ENCODE measurements around the gene UST.

UST gene

GRCh38 chr6:148771896-148772554 lies 25.2 kb downstream of the UST start:
- no peak overlapping the region for H4K91ac ChIP-seq (ENCODE audit: low read length)
- no peaks in the 10 kb centered on the region for H3K36me3 ChIP-seq (ENCODE audit: control insufficient read depth in 1 of 2, insufficient read depth in 2 of 2, low read depth in 1 of 2, low read length in 2 of 2)
- no peak overlapping the region for H4K8ac ChIP-seq (ENCODE audit: low read length)
- H2BK12ac ChIP-seq (ENCODE audit: low read length in 2 of 2): no peak overlapping the region
- no peak overlapping the region for H2BK120ac ChIP-seq (ENCODE audit: low read depth, low read length)
- no peak overlapping the region for H3K9ac ChIP-seq (ENCODE audit: low read length)
- H3K4me3 ChIP-seq (ENCODE audit: insufficient read depth in 1 of 2, low read depth in 1 of 2, low read length in 2 of 2): no peak overlapping the region
- H3K27me3 ChIP-seq (ENCODE audit: control insufficient read depth in 1 of 2, insufficient read depth in 1 of 2, low read length in 2 of 2): no peaks in the 10 kb centered on the region
- H3K9me3 ChIP-seq (ENCODE audit: control insufficient read depth, low read length): no peaks in the 10 kb centered on the region
- H2BK5ac ChIP-seq (ENCODE audit: low read depth, low read length, poor library complexity, severe bottlenecking): no peak overlapping the region
- H3K23ac ChIP-seq (ENCODE audit: low read length in 2 of 2): no peak overlapping the region
- H3K4me1 ChIP-seq (ENCODE audit: control insufficient read depth, insufficient read depth, low read depth, low read length): peaks cover 7% of the 10 kb centered on the region
- 93% methylated on average over 6 of the region's 6 CpGs for WGBS
- H3K14ac ChIP-seq (ENCODE audit: low read length in 2 of 2): no peak overlapping the region
- no peak overlapping the region for H2AK5ac ChIP-seq (ENCODE audit: low read length, severe bottlenecking)
- no peak overlapping the region for H2BK15ac ChIP-seq (ENCODE audit: low read depth, poor library complexity, severe bottlenecking)
- DNase-seq: no peak
- no peak overlapping the region for H3K4ac ChIP-seq (ENCODE audit: low read depth in 1 of 2, low read length in 2 of 2)
- H3K27ac ChIP-seq (ENCODE audit: low read length, poor library complexity, severe bottlenecking): no peak overlapping the region
- no peak overlapping the region for H3K18ac ChIP-seq (ENCODE audit: low read depth in 1 of 2, low read length in 2 of 2)
- H3K79me1 ChIP-seq (replicated peaks; ENCODE audit: low read length, poor library complexity, severe bottlenecking): peaks cover 15% of the 10 kb centered on the region
- no peak overlapping the region for H3K4me2 ChIP-seq (ENCODE audit: low read length, poor library complexity, severe bottlenecking)
- H2AFZ ChIP-seq (ENCODE audit: low read depth, low read length): no peak overlapping the region

DNA sequence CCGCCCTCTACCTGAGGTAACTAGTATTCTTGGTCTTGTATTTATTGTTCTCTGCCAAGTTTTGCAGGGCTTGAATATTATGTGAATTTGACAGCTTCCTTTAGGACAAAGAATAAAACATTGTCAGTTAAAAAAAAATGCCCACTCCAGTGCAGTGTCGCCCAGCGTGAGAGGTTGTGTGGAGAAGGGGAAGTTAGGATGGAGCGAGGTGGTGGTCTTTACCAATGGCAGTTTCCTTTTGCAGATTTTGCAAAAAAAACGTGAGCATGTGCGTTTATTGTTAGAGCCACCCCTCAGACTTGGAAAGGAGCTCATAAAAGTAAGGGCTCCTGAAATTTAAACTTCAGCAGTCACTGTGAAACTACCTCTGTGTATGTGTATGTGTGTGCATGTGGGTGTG lies 28.3 kb downstream of the UST start:
- H3K4me1 ChIP-seq (ENCODE audit: control insufficient read depth, insufficient read depth, low read depth, low read length): peaks cover 4% of the 10 kb centered on the region
- H3K4me2 ChIP-seq (ENCODE audit: low read length, poor library complexity, severe bottlenecking): peak overlapping the region; percentile 16
- H2BK120ac ChIP-seq (ENCODE audit: low read depth, low read length): no peak overlapping the region
- H3K27me3 ChIP-seq (ENCODE audit: control insufficient read depth in 1 of 2, insufficient read depth in 1 of 2, low read length in 2 of 2): no peaks in the 10 kb centered on the region
- no peak overlapping the region for H2AFZ ChIP-seq (ENCODE audit: low read depth, low read length)
- H2BK15ac ChIP-seq (ENCODE audit: low read depth, poor library complexity, severe bottlenecking): no peak overlapping the region
- H2AK5ac ChIP-seq (ENCODE audit: low read length, severe bottlenecking): no peak overlapping the region
- H3K18ac ChIP-seq (ENCODE audit: low read depth in 1 of 2, low read length in 2 of 2): no peak overlapping the region
- no peak overlapping the region for H2BK12ac ChIP-seq (ENCODE audit: low read length in 2 of 2)
- H4K8ac ChIP-seq (ENCODE audit: low read length): no peak overlapping the region
- H2BK5ac ChIP-seq (ENCODE audit: low read depth, low read length, poor library complexity, severe bottlenecking): no peak overlapping the region
- H3K79me1 ChIP-seq (replicated peaks; ENCODE audit: low read length, poor library complexity, severe bottlenecking): peaks cover 17% of the 10 kb centered on the region
- WGBS: 90% methylated on average over 5 of the region's 6 CpGs
- H3K36me3 ChIP-seq (ENCODE audit: control insufficient read depth in 1 of 2, insufficient read depth in 2 of 2, low read depth in 1 of 2, low read length in 2 of 2): no peaks in the 10 kb centered on the region
- H3K4ac ChIP-seq (ENCODE audit: low read depth in 1 of 2, low read length in 2 of 2): no peak overlapping the region
- H3K9me3 ChIP-seq (ENCODE audit: control insufficient read depth, low read length): no peaks in the 10 kb centered on the region
- no peak for DNase-seq
- H3K14ac ChIP-seq (ENCODE audit: low read length in 2 of 2): no peak overlapping the region
- H3K23ac ChIP-seq (ENCODE audit: low read length in 2 of 2): no peak overlapping the region
- H3K9ac ChIP-seq (ENCODE audit: low read length): no peak overlapping the region
- H3K4me3 ChIP-seq (ENCODE audit: insufficient read depth in 1 of 2, low read depth in 1 of 2, low read length in 2 of 2): no peak overlapping the region
- no peak overlapping the region for H3K27ac ChIP-seq (ENCODE audit: low read length, poor library complexity, severe bottlenecking)
- H4K91ac ChIP-seq (ENCODE audit: low read length): no peak overlapping the region

- Histone ChIP-seq H3K9me3 (ENCODE audit: control insufficient read depth, low read length) (no peaks in the 10 kb centered on the region), H2BK12ac (ENCODE audit: low read length in 2 of 2) (peak overlapping the region in 1 of 2 experiments; percentile 23), H3K4me2 (ENCODE audit: low read length, poor library complexity, severe bottlenecking) (peak overlapping the region; percentile 63), H2AK5ac (ENCODE audit: low read length, severe bottlenecking) (no peak overlapping the region), H2AFZ (ENCODE audit: low read depth, low read length) (no peak overlapping the region), H2BK5ac (ENCODE audit: low read depth, low read length, poor library complexity, severe bottlenecking) (no peak overlapping the region), H2BK15ac (ENCODE audit: low read depth, poor library complexity, severe bottlenecking) (no peak overlapping the region), H3K14ac (ENCODE audit: low read length in 2 of 2) (no peak overlapping the region), H3K27ac (ENCODE audit: low read length, poor library complexity, severe bottlenecking) (peak overlapping the region; percentile 14), H3K4me1 (ENCODE audit: control insufficient read depth, insufficient read depth, low read depth, low read length) (peaks cover 4% of the 10 kb centered on the region), H3K9ac (ENCODE audit: low read length) (peak overlapping the region; percentile 86), H3K27me3 (ENCODE audit: control insufficient read depth in 1 of 2, insufficient read depth in 1 of 2, low read length in 2 of 2) (no peaks in the 10 kb centered on the region), H3K36me3 (ENCODE audit: control insufficient read depth in 1 of 2, insufficient read depth in 2 of 2, low read depth in 1 of 2, low read length in 2 of 2) (no peaks in the 10 kb centered on the region), H4K8ac (ENCODE audit: low read length) (no peak overlapping the region), H3K4me3 (ENCODE audit: insufficient read depth in 1 of 2, low read depth in 1 of 2, low read length in 2 of 2) (peak overlapping the region in 1 of 2 experiments; percentile 62), H3K18ac (ENCODE audit: low read depth in 1 of 2, low read length in 2 of 2) (no peak overlapping the region), H4K91ac (ENCODE audit: low read length) (peak overlapping the region; percentile 23), H3K23ac (ENCODE audit: low read length in 2 of 2) (no peak overlapping the region), H3K4ac (ENCODE audit: low read depth in 1 of 2, low read length in 2 of 2) (peak overlapping the region in 1 of 2 experiments; percentile 33), H3K79me1 (replicated peaks; ENCODE audit: low read length, poor library complexity, severe bottlenecking) (peaks cover 13% of the 10 kb centered on the region), H2BK120ac (ENCODE audit: low read depth, low read length) (no peak overlapping the region)
- peak; percentile 50 for DNase-seq
- 70% methylated on average over 13 of the region's 15 CpGs for WGBS
These were observed 29.8 kb downstream of the UST start for GRCh38 chr6:148776321-148777308.

DNA sequence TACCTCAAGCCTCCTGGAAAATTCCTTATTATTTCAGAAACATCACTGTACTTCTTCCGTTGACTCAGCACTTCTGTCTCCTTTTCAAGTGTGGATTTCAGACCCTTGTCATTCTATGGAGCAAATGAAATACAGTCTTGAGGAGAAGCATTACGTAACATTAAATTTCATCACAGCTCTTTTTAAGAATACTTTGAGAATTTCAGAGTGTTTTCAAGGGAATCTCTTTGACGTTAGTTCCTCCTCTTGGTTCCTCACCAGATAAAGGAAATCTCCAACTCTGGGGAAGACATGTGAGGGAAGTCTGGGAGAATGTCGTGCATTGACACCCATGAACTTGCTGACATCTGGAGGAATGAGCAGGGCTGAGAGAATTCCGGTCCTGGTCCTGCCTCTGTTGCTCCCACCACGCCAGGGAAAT lies 32.3 kb downstream of the UST start:
- Histone ChIP-seq H3K14ac (ENCODE audit: low read length in 2 of 2) (no peak overlapping the region), H2BK120ac (ENCODE audit: low read depth, low read length) (no peak overlapping the region), H3K18ac (ENCODE audit: low read depth in 1 of 2, low read length in 2 of 2) (no peak overlapping the region), H2BK5ac (ENCODE audit: low read depth, low read length, poor library complexity, severe bottlenecking) (no peak overlapping the region), H2BK12ac (ENCODE audit: low read length in 2 of 2) (no peak overlapping the region), H3K23ac (ENCODE audit: low read length in 2 of 2) (no peak overlapping the region), H3K9me3 (ENCODE audit: control insufficient read depth, low read length) (no peaks in the 10 kb centered on the region), H4K91ac (ENCODE audit: low read length) (no peak overlapping the region), H3K9ac (ENCODE audit: low read length) (no peak overlapping the region), H3K4me2 (ENCODE audit: low read length, poor library complexity, severe bottlenecking) (no peak overlapping the region), H2AK5ac (ENCODE audit: low read length, severe bottlenecking) (no peak overlapping the region), H3K4me3 (ENCODE audit: insufficient read depth in 1 of 2, low read depth in 1 of 2, low read length in 2 of 2) (no peak overlapping the region), H2AFZ (ENCODE audit: low read depth, low read length) (no peak overlapping the region), H3K27ac (ENCODE audit: low read length, poor library complexity, severe bottlenecking) (no peak overlapping the region), H3K27me3 (ENCODE audit: control insufficient read depth in 1 of 2, insufficient read depth in 1 of 2, low read length in 2 of 2) (no peaks in the 10 kb centered on the region), H4K8ac (ENCODE audit: low read length) (no peak overlapping the region), H3K4me1 (ENCODE audit: control insufficient read depth, insufficient read depth, low read depth, low read length) (peaks cover 4% of the 10 kb centered on the region), H2BK15ac (ENCODE audit: low read depth, poor library complexity, severe bottlenecking) (no peak overlapping the region), H3K79me1 (replicated peaks; ENCODE audit: low read length, poor library complexity, severe bottlenecking) (peaks cover 10% of the 10 kb centered on the region), H3K4ac (ENCODE audit: low read depth in 1 of 2, low read length in 2 of 2) (no peak overlapping the region), H3K36me3 (ENCODE audit: control insufficient read depth in 1 of 2, insufficient read depth in 2 of 2, low read depth in 1 of 2, low read length in 2 of 2) (no peaks in the 10 kb centered on the region)
- WGBS: 95% methylated on average over 3 of the region's 6 CpGs
- DNase-seq: peak; percentile 31

Data from mesenchymal stem cell (in vitro differentiated cells and primary cell).